DMS153 treated with DMSO at 0.1 percent for 48 hours (cell line): ENCODE data around the gene SLCO2A1.

Source experiments
- DNase-seq: peaks from one replicate; lab custom pipeline; 2025; ENCODE audit not compliant: unreplicated experiment; lab: John Stamatoyannopoulos, UW

Gene SLCO2A1

DNA sequence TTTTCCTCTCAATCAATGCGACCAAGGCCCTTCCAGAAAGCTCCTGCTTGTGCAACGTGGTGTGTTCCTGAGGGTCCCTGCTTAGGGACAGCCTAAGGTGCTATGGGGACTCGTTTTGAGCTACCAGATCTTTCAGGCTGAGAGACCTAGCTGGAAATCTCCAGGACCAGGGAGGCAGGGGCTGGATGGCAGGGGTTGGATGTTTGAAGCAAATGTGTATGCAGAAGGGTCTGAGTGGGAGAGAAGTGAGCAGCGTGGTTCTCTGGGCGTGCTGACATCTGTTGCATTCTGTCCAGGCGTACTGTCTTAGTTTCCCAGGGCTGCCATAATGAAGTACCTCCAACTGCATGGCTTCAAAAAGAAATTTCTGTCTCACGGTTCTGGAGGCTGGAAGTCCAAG, 31.7 kb upstream of the SLCO2A1 start:
- DNase-seq, result no peak

DNA sequence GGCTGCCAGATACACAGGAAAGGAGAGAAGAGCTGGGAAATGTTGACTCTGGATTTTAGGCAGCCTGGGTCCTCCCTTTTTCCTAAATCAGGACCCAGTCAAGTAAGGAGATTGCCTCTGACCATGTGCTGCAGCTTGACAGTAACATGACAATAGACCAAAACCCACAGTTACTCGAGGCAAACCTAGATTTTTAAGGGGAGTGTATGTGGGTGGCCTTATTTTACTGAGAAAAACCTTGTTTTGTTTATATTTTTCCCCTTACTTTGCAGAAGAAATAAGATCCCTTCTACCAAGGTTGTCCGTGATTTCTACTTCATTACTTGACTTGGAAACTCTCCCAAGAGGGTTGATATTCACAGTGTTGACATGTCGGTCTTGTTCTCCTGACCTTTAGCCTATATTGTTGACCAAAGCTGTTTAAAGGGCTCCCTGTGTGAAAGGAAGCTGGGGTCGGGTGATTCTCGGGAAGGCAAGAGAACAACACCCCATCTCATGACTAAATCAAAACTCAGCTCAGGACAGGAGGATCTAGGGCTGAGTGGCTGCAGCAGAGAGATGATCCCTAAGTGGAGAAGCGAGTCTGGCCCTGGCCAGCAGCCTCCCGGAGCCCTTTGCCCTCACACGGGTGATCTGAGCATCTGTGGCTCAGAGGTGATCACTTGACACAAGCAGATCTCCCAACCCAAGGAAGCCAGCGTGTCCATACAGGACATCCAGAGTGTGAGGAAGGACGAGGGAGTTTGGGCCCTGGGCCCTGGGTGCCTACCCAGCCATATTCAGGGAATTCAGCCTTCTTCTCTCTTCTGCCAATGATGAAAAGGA, 31.0 kb upstream of the SLCO2A1 start:
- DNase-seq, result no peak

DNA sequence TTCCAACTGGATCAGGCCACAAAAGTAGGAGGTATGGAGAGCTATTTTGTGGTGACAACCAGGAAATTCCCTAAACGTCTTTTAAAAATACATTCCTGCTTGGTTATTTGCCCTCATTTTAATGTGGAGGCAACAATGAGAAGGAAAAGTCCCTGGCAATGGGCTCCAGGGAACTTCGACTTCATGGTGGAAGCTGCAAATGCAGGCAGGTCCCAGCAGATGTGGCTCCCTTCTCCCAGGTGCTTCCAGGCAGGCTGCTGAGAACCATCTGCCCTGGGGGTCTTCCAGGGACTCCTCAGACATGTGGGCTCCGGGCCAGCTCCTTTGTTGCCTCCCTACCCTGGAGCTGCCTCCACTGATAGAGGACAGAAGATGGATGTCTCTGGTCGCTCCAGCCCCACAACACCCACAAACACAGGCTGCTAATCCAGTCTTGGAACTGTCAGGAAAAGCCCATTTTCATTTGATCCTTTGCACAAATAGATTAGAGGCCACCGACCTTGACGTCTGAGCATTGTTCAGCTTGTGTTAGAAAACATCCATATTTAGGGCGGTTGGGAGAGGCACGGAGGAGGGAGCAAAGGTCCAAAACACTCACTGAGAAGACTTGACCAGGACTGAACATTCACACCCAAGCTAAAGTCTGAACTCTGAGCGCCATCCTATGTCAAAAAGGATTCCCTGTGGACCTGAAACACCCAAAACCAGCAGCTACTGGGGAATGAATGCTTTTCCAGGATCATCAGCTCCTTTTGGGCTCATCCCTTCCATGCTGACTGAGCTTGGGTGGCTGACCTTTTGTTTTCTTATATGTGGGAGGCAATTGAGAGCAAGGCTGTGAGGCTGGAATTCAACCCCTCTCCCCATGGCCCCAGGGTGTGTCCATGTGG, 30.2 kb upstream of the SLCO2A1 start:
- no peak for DNase-seq

DNA sequence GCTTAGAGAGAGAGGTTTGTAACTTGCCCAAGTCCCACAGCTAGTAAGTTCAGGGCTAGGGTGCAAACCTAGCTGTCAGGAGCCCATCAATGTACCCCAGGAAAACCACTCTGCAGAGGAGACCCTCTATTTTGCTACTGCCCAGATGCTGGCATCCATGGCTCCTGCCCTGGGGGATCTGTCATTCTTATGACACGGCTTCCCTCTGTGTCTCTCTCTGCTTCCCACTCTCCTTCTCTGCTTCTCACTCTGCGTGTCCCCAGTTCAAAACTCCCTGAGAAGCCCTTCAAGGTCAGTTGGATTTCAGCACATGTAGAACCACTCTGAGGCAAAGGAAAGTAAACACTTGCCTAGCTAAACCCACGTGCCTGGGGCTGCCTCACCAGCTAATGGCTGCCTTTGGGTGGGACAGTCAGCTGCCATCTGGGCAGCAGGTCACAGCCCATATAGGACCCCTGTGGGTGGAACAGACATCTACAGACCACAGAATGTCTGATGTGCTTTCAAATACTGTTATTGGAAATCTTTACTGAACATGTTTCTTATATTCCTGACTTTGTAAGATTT, 29.4 kb upstream of the SLCO2A1 start:
- no peak for DNase-seq

DNA sequence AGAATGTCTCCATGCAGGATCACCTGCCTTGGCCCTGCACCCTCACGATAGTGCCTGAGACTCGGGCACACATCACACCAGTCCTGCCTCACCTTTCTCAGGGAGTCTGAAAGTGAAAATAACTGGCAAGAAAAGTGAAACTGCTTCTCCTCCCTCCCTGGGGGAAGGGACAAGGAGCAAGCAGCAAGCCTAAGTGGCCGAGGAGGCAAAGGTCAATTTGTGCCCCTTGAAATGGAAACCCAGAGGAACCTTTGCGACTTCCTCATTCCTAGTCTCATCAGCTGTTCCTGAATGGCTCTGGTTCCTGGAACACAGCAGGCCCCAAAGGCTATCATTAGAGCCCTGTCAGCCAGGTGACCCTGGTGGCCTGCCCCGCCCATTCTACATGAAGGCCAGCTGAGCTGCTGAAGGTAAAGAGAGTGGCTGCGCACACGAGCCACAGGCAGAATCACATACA, 28.0 kb upstream of the SLCO2A1 start:
- no peak for DNase-seq

DNA sequence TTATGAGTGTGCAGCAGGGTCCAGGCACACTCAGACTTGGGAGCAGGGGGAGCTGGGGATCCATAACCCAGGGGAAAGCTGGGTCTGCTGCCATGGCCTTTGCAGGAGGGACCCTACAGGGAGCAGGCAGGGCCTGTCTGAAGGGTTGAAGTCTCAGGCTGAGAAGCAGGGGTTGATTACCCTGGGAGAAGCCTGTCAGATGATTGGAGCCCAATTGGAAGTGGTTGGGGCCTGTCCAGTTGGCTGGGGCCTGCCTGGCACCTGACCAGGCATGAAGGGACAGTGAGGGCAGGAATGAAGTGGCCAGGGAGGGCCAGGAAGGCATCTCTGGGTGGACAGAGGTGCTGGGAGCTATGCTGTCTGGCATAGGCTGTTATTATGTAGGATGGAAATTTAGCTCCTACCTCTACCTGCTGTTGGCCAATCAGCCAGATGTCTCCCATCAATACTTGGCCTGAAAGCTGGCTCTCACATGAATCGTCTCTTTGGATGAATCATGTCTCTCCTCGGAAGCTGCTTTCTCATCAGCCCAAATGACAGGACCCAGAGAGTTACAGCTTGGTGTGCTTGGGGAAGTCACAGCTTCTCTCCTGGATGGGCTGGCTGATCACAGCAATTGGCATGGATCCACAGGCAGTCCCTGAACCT, 27.4 kb upstream of the SLCO2A1 start:
- DNase-seq, result no peak

DNA sequence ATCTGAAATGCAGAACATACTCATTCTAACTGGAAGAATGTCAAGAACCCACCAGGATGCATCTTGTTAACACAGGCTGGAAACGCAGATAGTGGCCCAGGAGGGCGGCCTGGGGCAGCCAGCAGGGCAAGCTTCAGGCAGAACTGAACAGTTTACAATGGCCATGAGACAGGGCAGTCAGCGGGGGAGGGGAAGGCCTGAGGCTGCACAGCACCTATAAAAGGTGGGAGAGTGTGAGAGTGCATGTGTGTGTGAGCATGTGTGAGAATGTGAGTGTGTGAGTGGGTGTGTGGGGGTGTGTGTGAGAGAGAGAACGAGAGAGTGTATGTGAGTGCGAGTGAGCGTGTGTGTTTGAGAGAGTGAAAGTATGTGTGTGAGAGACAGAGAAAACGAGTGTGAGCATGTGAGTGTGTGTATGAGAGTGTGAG, 26.8 kb upstream of the SLCO2A1 start:
- DNase-seq, result no peak

DNA sequence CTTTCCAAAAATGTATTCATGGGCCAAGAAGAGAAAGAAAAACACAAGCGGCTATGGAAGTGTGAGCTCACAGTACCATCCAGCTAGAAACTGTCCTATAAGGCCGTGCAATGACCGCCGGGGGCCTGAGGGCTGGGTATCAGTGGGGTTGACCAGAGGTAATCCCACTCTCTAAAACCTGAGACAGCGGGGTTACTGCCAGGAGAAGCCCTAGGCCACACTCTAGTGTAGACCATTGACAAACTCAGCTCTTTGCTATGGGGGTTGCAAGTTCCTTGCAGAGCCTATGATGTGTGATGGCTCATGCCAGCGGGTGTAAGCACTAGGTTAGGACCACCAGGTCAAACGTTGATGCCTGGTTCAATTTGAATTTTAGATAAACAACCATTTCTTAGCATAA, 25.9 kb upstream of the SLCO2A1 start:
- no peak for DNase-seq

DNA sequence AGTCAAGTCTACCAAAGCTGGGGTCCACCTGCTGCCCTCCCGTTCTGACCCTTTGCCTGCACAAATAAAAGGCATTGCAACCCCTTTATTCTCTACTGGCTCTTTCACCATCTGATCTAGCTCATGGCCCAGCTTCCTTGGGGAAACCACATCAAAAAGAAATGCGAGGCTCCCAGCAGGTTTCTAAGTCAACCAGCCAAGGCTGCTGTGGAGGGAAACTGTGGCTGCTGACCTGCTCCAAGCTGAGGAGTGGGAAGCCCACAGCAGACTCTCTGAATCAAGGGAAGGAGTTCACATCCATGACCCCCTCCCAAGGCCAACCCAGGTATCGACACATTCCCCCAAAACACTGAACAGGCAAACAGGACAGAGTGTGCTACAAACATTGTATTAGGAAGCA, 25.2 kb upstream of the SLCO2A1 start:
- DNase-seq, result no peak

DNA sequence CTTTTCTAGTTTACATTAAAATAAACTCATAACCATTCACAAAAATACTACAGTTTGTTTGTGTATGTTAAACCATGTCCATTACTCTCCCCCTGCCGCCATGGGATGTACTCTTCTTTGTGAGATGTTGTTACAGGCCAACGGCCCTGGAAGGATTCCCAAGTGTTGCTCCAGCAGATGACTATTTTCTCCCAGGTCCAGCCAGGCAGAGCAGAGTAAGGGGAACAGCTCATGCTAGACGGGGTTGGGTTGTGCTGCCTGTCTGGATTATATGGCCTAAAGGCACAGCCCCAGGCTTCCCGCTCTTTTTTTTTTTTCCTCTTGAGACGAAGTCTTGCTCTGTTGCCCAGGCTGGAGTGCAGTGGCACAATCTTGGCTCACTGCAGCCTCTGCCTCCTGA, 24.5 kb upstream of the SLCO2A1 start:
- DNase-seq, result no peak

DNA sequence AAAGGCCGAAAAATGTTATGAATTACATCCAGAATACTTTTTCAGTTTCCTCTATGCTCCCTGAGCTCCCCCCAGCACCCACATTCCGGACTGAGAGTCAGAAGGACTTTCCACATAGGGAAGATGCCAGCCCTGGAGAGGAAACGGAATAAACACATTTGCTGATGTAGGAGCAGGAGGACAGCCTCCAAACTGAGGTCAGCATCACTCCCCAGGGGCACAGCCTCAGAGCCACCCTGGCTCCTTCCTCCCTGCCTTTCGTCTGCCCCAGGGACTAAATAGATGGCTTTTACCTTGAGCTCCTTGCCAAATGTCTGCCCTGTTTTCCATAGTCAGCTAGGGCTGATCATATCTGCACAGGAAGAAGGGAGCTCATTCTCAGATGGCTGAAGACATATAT, 22.6 kb upstream of the SLCO2A1 start:
- DNase-seq, result no peak

DNA sequence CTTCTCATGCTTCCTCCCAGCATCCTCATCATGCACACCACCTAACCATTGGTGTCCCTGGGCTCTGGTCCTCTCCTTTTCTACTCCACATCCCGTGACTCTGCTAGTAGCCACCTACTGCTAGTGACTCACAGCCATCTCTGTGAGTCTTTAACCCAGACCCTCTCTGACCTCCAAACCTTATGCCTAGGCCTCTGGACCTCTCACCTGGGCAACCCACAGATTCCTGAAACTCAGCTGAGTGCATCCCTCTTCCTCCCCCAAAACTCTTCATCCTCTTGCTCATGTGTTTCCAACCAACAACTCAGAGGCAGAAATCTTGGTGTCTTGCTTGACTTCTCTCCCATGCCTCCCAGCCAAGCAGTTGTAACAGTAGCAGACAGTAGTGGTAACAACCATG, 20.0 kb upstream of the SLCO2A1 start:
- DNase-seq, result no peak

DNA sequence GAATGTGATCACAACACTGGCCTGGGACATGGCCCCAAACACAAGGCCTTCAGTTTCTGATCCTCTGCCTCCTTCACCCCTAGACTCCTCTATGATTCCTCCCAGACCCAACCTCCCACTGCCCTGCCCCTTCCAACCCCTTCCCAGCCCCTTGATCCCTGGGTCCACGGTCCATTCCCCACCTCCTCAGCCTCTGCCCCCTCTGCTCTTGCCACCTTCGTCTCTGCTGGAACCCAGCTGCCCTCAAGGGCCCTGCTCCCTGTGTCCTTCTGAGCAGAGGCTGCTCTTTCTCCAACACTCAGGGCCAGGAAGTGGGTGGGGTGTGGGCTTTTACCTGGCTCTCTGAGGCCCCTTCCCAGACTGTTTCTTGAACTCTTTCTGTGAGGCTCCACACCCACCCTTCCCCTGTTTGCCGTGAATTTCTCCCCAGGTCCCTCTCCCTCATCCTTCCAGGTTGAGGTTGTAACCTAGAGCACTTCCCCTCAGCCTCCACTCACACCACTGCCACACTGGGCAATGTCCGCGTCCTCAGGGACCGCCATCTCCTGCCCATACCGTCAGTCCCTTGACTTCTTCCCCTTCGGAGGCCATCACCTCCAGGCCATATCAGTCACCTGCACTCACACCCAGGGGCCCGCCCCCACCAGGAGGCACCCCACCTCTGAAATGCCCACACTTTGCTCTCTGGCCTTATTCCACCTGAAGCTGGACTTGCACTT, 18.7 kb upstream of the SLCO2A1 start:
- DNase-seq, result no peak

DNA sequence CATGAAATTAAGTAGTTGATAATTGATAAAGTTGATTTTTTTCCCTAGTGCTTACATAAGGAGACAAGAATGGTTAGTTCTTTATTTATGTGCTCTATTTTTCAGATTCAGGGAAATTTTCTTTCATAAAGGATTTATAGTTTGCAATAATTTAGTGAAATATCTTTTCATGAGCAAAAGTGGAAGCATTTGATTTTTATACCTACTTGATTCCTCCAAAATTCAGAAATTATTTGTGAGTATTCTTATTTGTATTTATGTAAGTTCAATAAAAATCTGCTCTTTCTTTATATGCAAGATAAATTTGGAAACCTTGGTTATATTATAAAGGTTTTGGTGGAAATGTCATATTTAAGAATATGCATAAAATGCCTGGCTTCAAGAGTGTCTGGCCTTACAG, 14.7 kb upstream of the SLCO2A1 start:
- no peak for DNase-seq

DNA sequence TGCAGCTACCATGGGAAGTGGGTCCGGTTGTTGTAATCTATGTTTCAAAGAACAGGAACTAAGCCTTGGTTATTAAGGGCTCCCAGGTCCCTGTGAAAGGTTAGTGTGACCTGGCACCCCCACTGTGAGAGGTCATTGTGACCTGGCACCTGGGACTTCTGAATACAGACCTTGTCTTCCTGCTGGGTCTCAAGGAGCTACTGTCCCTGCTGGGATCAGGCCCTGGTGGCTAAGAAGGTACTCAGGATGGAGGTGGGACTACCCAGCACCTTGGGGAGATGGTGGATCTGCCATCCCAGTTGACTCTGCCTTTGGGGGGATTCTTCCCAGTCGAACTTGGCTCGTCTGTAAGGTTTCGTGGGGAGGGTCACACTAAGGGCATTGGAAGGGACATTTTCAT, 10.3 kb upstream of the SLCO2A1 start:
- no peak for DNase-seq

DNA sequence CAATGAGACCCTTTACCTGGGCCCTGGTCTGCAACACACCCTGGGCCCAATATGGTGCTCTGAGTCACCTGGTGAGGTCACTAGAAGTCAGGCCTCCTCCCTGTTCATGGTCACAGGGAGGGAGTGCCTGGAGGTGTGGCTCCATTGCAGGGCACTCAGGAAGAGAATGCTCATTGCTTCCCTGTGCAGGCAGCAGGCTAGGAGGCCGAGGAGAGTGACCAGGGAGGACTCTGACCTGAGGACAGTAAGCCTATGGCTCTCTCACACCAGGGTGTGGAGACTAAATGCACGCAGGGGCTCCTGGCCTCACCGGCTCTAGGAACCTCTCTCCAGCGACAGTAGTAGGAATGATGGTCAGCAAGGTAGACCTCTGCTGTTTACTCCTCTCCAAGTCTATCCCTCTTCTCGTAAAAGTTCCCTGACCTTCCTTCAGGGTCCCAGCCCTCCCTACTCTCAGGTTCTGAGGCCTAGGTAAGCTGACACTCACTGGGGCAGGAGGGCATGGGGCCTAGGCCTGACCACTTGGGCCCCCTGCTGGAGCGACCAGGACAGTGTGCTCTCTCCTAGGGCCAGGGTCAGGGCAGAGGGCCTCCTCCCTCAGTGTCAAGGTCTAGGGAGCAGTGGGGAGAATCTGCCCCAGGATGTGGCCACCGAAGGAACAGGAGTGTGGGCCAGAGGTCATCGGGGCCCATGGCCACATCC, 9.6 kb upstream of the SLCO2A1 start:
- no peak for DNase-seq

DNA sequence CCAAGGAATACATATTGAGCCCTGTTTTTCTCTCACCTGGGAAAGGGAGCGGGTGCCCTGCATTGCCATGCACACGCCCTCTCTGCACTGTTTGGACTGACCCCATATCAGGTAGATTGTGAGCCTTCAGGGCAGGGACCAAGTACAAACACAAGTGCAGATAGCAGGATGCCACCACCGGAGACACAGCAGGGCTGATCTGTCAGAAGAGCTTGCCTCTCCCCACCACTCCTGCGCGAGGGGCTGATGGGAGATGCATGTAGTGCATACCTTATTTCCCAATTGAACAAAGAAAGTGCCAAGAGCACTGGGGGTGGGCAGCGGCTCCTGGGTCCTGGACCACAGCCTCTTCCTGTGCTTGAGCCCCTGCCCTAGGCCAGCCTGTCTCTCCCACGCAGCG, 9.0 kb upstream of the SLCO2A1 start:
- DNase-seq, result no peak

DNA sequence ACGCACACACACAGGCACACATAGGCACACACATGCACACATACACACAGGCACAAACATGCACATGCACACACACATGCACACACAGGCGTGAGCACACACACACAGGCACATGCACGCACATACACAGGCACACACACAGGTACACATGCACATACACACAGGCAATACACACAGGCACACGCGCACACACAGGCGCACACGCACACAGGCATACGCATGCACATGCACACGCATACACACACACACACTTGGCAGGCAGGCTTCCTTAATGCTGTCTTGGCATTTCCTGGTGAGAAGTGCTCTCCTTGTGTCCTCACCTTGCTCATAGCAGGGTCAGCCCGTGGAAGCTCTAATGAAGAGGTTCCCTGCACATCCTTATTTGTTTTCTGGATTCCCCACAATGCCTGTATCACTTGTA, 8.4 kb upstream of the SLCO2A1 start:
- no peak for DNase-seq

DNA sequence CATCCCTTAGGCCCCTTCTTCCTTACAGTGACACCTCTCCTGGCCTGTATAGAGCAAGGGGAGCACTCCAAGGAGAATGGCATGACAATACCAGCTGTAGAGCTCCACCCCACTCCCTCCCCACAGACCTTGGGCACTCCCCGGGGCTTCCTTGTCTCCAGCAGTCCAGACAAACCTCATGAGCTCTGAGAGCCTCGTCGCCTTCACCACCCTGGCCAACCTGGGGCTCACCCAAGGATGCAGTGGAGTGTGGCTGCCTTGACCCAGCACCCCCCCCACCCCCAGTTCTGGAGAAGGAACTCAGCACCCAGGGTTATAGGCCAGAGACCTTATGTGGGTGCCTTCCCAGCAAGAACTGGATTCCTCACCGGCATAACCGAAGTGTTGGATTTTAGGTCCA, 7.4 kb upstream of the SLCO2A1 start:
- DNase-seq, result no peak

DNA sequence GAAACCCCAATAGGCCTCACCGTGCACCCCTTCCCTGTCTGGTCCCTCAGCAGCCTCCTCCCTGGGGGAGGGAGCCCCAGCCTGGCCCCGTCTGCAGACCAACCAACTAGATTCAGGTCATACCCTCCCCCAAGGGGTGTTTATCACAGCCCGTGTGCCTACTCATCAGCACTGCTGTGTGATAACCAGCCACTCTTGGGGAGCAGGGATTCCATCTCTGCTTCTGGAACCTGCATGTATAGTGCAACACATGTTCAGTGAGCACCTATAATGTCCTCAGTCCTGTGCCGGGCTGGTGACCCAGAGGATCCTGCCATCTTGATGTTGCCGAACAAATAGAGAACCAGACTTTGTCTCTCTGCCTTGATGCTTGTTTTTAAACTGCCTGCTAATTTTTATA, 6.6 kb upstream of the SLCO2A1 start:
- DNase-seq, result no peak
